Fibroblast of the aortic adventitia (primary cell): ENCODE results near the gene B3GNT2. TPM values are rescaled to one million over a fixed set of nuclear protein-coding genes. Genes with fewer than 3 reads are reported as not detected.
A peak's percentile ranks its signal among the peaks of the same experiment; 100 is the strongest.

Experiments used
- DNase-seq: peaks from one replicate; pipeline ENCODE4 v3.0.0-alpha.2; 2010; ENCODE audit warnings: low read depth
- H3K4me3 ChIP-seq: 2 replicates; pipeline ENCODE4 v1.5.1; 2011; ENCODE audit warnings: low read depth, mild to moderate bottlenecking, control low read depth, low read length, moderate library complexity
- CTCF ChIP-seq: IDR thresholded peaks from 2 replicates; pipeline ENCODE4 v1.5.1; 2011; ENCODE audit warnings: mild to moderate bottlenecking, low read length, control low read depth, inconsistent platforms; ENCODE audit not compliant: insufficient read depth
- total RNA-seq: library from RNA; depleted of rRNA; stranded (reverse); fragments of >200 nt; gene quantifications from 2 replicates; pipeline ENCODE4 v1.2.3, GENCODE V29; 2012; ENCODE audit warnings: low replicate concordance

Gene B3GNT2
- total RNA-seq, 1 donor = 14.2 TPM

- TF ChIP-seq CTCF = no peak
- no peak for DNase-seq
- H3K4me3 ChIP-seq = no peak overlapping the region
Measured at GRCh38 chr2:62216113-62216512, 20.2 kb downstream of the B3GNT2 start.

DNA sequence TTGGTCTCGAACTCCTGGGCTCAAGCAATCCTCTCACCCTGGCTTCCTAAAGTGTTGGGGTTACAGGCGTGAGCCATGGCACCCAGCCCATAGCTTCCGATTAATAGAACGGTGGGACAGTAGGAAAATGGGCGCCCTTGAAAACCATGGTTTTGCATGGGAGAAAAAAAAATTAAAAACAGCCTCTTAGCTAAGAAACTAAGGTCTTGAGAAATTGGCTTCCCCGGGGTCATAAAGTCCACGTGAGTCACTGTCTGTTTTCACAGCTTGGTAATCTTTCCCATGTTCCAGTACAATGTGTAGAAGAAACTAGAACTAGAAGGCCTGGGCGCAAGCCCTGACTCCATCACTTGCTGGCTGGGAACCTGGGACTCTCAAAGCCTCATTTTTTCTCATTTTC is 20.7 kb downstream of the B3GNT2 start:
- no peak for TF ChIP-seq CTCF
- DNase-seq = peak; percentile 86
- no peak overlapping the region for H3K4me3 ChIP-seq

DNA sequence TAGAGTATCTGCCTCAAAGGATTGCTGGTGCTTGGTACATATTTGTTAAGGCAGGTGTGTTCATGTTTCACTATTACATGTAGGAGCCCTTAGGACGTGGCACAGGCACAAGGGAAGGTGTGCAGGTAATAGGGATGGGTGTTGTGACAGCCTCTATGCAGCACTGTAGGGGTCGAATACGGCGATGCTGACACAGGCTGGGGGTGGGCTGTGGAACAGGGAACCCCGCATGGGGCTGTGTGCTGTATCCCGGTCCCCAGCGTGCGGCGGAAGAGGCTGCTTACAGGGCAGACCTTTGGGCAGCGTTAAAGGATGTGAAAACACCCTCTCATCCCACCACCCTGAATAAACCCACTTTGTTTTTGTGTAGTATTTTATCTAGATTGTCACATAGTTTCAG is 21.5 kb downstream of the B3GNT2 start:
- H3K4me3 ChIP-seq = no peak overlapping the region
- no peak for TF ChIP-seq CTCF
- no peak for DNase-seq

- no peak for TF ChIP-seq CTCF
Measured at GRCh38 chr2:62217970-62218369, 22.1 kb downstream of the B3GNT2 start.

GRCh38 chr2:62219407-62220159 is 23.7 kb downstream of the B3GNT2 start:
- no peak for TF ChIP-seq CTCF
- H3K4me3 ChIP-seq = no peak overlapping the region
- DNase-seq = no peak

More at GRCh38 chr2:62217970-62218369, 22.1 kb downstream of the B3GNT2 start:
- no peak overlapping the region for H3K4me3 ChIP-seq
- DNase-seq = peak; percentile 43

GRCh38 chr2:62221141-62221540 is 25.2 kb downstream of the B3GNT2 start:
- peak; percentile 65 for DNase-seq
- H3K4me3 ChIP-seq = no peak overlapping the region
- no peak for TF ChIP-seq CTCF

DNA sequence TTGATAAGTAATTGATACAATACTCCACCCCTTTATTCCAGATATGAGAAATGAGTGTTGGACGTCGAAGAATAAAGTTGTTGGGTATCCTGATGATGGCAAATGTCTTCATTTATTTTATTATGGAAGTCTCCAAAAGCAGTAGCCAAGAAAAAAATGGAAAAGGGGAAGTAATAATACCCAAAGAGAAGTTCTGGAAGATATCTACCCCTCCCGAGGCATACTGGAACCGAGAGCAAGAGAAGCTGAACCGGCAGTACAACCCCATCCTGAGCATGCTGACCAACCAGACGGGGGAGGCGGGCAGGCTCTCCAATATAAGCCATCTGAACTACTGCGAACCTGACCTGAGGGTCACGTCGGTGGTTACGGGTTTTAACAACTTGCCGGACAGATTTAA is 26.3 kb downstream of the B3GNT2 start:
- TF ChIP-seq CTCF = no peak
- no peak overlapping the region for H3K4me3 ChIP-seq
- DNase-seq = no peak
